Stomach (tissue), 4 donors: ENCODE results near the gene ANP32E.
"Not testable (repeated sequence)": the region's sequence is repeated elsewhere in the genome, so short reads cannot be mapped to it uniquely, and the experiment has no call there.

Experiments
- CTCF ChIP-seq, 7 experiments: fragments of 450-650 bp in 4 of 7; fragments of 200-600 bp in 3 of 7; sonication (generic) in 3 of 7; IDR thresholded peaks; one replicate each; pipeline ENCODE4 v1.5.1; 2016 to 2019; ENCODE audit warnings: antibody characterized with exemption in 7 of 7, control low read depth in 2 of 7, mild to moderate bottlenecking in 1 of 7
- EP300 ChIP-seq: sonication (generic); formaldehyde crosslinking; IDR thresholded peaks from one replicate; pipeline ENCODE4 v1.6.1; 2017; ENCODE audit warnings: antibody characterized with exemption
- POLR2AphosphoS5 ChIP-seq, 3 donors: sonication (generic); formaldehyde crosslinking; IDR thresholded peaks; one replicate each; pipeline ENCODE4 v1.6.1; 2016; ENCODE audit warnings: antibody characterized with exemption in 3 of 3

- not testable (repeated sequence) for TF ChIP-seq CTCF (IDR thresholded peaks at IDR 0.05); POLR2AphosphoS5 (IDR thresholded peaks at IDR 0.05); EP300
Observed at GRCh38 chr1:150232921-150233320, 3.0 kb downstream of the ANP32E start.
